GM19023 (cell line): ENCODE data around the gene TEX14.
"Not testable (repeated sequence)": the region's sequence is repeated elsewhere in the genome, so short reads cannot be mapped to it uniquely, and the experiment has no call there.

ENCODE experiments used
- ATAC-seq: cut with Tn5 transposase; IDR thresholded peaks from one replicate; pipeline ENCODE4 v1.9.1; 2021; ENCODE audit warnings: mild to moderate bottlenecking, moderate library complexity; ENCODE audit not compliant: unreplicated experiment

Gene TEX14

DNA sequence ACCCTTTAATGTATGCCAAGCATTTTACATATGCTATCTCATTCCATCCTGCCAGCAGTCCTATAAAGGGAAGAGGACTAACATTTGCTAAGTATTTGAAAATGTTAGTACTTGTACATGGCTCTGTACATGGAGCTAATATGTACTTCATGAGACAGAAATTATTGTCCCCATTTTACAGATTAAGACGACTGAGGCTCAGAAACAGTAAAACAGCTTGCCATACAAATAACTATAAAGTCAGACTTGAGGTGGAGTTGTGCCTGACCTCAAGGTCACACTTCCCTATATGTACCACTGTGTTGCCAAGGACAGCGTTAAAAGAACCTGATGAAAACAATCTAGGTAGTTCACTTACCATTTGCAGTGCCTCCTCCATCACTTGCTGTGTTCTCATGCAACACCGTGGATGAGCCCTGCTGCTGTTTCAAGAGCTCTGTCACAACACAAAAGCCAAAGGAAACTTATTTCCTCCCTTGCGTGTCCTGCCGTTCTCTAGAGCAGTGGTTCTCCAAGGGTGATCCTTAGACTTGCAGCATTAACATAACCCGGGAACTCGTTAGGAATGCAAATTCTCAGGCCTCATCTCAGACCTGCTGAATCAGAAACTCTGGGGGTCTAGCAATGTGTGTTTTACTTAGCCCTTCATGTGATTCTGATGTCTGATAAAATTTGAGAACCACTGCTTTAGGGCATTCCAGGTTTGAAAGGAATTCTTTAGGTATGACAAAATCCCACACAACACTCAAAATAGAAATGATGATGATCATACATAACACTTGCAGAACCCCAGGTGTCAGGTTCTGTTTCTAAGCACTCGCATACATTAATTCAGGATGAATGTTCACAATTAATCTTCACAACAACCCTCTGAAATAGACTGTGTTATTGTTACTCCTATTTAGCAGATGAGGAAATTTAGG lies 126.2 kb downstream of the TEX14 start:
- no peak for ATAC-seq

DNA sequence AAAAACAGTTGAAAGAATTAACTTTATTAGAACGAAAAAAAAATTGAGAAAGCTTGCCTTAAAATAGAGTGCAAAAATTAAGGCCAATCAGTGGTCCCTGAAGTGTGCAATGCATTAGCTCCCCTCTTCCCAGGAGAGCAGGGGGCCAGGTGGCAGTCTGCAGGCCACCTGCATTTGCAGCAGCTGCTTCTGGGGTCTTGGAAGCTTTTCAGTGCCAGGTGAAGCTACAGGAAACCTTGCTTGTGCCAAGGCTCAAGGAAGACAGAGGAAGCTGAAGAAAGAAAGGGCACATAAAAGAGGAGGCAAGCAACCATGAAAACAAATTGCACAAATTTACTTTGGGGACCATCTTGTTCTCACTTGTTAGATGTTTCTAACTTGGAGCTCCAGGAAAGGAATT lies 126.9 kb downstream of the TEX14 start:
- ATAC-seq, result no peak

DNA sequence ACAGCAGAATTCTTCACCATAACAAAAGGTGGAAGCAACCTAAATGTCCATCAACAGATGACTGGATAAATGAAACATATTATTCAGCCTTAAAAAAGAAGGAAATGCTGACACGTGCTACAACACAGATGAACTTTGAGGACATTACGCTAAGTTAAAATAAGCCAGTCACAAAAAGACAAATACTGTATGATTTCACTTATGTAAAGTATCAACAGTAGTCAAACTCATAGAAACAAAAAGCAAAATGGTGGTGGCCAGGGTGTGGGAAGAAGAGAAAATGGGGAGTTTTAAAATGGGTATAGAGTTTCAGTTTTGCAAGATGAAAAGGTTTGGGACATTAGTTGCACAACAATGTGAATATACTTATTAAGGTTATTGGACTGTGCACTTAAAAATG lies 127.6 kb downstream of the TEX14 start:
- ATAC-seq, result no peak

DNA sequence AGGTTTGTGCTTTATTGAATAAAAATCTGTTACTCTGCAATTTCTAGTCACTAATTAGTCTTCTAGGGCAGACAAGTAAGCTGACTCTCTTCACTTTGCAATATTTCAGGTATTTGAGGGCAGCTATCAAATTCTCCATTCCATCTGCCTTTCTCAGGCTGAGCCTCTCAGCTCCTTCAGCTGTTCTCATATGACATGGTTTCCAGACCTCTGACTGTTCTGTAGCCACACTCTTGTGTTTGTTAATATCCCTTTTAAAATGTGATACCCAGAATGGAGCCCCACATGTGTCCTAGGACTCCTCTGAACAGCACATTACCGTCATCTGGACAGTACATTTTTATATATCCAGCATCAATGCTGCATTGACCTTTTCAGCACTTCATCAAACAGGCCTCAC lies 131.3 kb downstream of the TEX14 start:
- ATAC-seq, result no peak

DNA sequence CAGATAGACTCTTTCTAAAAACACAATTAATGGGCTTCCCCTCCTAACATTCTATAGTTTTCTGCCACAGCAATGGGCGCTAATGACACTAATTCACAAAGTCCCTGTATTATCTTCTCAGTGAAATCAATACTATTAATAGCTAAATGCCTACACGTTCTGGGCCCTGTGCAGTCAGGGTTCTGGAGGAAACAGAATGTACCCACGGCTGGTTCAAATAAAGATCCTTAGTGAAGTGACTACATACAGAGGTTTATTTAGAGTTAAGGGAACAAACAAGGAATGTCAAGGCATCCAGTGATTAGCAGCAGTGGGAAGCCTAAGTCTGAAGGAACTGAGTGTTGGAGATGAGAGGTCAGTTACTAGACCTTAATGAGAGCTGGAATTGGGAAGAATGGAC lies 133.9 kb downstream of the TEX14 start:
- ATAC-seq, result no peak

DNA sequence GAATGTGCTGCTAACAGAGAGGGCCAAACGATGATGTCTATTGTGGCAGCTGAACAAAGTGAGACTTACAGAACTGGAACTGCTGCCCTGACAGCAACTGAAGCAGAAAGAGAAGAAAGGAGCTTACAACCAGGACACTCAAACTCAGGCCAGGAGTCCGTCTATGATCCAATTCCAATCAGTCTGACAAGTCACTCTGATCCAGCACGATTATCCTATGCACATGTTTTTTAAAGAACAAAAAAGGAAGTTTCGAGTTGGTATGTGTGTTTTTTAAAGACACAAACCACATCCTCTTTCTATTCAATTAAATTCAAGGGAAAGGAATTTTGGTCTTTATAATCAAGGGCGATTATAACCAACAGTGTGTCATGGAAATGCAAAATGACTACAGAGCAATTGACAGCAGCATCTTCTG lies 135.0 kb downstream of the TEX14 start:
- ATAC-seq, result no peak

DNA sequence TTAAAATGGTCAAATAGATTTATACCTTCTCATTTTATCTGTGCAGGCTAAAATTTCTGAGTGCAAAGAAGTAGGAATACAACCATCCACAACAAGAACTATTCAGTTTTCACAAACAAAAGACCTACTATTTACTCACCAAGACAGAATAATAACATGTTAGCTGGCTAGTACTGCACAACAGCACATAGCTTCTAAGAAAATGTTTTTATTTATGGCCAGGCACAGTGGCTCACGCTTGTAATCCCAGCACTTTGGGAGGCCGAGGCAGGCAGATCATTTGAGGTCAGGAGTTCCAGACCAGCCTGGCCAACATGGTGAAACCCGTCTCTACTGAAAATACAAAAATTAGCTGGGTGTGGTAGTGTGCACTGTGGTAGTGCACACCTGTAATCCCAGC lies 136.7 kb downstream of the TEX14 start:
- not testable (repeated sequence) for ATAC-seq

DNA sequence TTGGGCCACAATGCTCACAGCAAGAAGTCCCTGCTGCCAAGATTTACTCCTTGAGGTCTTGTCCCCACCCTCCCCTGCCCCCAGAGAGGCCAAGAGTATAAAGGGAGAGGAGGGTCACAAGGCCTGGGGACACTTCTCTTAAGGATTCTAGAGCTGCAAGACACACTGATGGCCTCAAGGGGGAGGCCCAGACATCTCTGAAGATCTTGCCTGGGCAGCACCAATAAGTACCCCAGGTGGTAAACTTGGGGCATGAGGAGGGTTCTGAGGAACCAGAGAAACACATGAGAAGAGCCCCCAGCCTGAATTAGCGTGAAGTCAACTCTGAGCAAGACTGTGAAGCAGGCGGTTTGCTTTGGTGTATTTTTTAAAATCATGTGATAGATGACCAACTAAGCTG lies 150.6 kb downstream of the TEX14 start:
- no peak for ATAC-seq

DNA sequence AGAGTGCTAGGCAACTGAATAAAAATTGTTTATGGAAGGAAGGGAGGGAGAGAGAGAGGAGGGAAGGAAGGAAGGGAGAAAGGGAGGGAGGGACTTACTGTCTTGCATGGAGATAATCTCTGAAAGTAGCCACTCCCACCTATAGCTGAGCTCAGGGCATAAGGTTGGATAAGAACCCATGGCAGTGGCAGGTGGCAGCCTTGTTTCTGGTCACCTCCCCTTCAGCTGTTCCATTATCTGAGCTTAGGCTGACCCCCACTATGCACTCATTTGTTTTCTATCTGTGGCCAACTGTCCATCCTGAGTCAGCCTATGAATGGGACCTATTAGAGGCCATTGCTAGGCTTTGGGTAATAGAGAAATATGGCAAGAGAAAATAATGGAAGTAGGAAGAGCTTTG lies 152.1 kb downstream of the TEX14 start:
- no peak for ATAC-seq

DNA sequence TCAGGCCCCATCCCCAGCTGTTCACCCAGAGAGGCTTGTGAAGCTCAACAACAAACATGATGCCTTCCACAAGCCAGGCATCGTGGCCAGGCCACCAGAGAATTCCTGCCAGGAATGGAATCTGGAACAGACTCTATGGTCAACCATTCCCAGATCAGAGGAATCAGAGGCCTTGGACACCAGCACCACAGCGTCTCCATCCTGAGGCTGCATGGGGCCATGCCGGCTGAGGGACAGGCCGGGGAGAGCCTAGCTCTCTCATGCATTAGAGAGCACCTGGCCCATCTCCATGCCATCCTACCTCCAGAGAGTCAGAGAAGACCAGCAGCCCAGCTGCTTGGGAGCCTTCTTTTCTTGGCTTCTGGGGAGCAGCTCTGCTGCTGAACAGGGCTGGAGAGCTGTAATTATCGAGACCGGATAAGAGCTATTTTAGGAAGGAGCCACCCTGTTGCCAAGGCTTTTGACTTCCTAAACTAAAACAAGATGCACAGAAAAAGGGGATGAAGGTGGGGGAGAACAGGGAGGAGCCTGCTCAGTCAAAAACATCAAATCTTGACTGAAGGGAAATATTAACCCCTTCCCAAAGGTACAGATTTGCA lies 152.9 kb downstream of the TEX14 start:
- ATAC-seq, result no peak

DNA sequence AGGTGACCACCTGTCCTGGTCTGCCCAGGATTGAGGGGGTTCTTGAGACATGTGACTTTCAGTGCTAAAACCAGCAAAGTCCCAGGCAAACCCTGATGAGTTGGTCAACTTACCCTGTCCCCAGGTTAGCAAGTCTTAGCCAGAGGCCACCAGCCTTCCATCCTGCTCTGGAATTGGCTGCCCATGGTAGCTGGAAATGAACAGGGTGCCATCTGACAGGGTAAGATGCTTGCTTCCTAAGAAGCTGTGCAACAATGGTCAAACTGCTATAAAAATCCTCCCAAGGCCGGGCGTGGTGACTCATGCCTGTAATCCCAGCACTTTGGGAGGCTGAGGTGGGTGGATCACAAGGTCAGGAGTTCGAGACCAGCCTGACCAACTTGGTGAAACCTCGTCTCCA lies 154.6 kb downstream of the TEX14 start:
- no peak for ATAC-seq

DNA sequence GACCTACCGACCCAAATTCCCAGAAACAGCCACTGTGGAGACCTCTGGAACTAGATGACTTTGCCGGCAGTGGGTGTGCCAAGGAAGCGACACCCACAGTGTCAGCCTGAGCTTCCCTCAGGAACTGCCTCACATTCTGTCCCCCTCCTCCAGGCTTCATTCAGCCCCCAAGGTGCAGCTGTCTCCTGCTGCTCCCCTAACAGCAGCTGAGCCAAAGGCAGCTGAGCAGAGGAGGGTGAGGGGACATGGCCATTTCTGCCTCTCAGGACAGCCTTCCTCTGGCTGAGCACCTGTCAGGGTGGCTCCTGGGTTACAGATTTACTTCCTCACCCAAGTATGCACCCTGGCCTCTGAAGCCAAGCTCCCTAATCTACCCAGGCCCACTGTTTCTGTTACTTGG lies 155.3 kb downstream of the TEX14 start:
- no peak for ATAC-seq

DNA sequence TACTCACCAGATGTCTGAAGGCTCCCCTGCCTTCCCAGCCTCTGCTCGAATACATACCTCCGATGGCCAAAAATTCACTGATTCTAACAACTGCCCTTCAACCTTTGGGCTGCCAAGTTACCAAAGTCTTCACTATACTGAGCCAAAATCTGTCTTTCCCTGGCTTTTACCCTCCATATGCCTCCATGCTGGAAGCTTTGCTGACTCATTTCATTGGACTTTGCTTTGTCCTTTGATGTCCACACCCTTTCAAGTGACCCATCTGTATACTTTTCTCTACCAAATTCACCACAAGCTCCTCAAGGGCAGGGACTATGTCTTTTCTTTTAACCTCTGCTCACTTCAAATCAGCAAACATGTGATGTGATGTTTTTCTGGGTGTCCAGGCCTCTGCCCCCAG lies 156.4 kb downstream of the TEX14 start:
- ATAC-seq, result no peak

DNA sequence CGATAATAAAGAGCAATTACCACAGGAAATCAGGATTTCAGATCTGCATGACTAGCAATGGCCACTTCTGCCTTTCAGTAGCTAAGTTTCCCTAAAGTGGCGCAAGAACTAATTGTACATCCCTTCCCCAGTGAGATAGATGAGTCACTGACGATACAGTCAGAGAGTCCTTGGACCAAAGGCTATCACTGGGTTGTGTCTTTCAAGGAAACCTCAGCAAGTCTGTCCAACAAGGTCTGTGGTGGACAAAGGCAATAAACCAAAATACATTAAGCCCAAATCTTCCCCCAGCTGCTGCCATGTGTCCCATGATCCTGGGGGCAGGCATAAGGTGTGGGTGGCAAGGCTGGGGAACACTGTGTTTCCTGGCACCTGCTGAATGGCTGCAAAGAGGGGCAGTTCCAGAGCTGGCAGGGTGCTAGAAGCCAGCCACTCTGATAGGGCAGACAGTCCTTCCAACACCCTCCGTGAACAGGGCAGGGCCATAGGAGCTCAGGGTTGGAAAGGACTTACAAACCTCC lies 156.9 kb downstream of the TEX14 start:
- ATAC-seq, result no peak

DNA sequence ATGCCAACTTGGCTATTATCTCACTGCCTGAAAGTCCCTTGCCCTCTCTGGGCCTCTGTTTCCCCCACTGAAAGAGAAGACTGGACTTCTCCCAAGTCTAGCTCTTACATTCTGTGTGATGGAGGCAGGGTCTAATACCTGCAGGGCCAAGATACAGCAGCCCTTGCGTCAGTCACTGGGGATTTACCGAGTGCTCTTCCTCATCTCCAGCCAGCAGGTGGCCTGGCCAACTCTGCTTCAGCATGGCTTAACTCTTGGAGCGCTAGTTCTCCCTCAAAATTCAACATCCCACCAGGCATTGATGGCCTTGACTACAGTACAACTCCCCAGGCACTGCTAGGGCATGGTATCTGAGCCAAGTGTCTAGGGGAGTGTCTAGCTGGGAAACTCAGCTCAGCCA lies 157.5 kb downstream of the TEX14 start:
- no peak for ATAC-seq

DNA sequence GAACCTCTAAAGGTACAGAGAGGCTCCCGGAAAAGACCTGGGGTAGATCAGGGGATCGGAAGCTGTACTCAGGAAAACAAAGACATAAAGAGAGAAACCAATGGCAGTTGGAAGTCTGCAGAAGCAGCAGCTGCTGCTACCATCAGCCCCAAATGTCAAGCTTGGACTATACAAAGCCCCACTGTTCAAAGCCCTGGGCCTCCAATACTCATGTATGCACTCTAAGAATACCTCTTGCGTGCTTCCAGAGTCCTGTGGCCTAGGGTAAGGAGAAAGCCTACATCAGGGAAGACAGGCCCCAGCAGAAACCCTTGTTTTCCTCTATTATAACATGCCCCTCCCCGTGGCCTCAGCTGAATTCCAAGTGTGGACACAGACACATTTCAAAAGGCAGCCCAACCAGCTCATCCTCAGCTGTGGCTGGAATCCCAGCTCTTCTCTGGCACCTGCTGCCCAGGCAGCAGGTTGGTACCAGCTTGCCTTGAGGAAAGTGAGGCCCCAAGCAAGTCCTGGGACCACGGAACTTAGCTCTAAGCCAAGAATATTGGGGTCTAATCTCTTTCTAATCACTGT lies 158.1 kb downstream of the TEX14 start:
- ATAC-seq, result no peak

DNA sequence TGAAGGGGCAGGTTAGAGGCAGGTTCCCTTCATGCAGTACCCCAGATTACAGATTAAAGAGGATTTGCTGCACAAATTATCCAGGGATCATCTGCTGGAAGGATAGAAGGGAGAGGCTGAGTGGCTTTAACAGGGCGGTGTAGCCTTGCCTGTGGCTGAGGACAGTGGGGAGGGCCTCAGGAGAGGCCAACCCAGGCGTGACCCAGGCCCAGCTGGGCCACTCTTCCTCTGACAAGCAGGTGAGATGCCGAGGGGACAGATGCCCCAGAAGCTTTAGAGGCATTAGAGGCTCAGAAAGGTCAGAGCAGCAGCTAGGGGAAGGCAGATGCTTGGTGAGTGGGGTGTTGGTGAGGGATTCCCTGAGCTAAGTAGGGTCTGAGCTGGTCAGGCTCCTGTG lies 159.3 kb downstream of the TEX14 start:
- ATAC-seq, result no peak

DNA sequence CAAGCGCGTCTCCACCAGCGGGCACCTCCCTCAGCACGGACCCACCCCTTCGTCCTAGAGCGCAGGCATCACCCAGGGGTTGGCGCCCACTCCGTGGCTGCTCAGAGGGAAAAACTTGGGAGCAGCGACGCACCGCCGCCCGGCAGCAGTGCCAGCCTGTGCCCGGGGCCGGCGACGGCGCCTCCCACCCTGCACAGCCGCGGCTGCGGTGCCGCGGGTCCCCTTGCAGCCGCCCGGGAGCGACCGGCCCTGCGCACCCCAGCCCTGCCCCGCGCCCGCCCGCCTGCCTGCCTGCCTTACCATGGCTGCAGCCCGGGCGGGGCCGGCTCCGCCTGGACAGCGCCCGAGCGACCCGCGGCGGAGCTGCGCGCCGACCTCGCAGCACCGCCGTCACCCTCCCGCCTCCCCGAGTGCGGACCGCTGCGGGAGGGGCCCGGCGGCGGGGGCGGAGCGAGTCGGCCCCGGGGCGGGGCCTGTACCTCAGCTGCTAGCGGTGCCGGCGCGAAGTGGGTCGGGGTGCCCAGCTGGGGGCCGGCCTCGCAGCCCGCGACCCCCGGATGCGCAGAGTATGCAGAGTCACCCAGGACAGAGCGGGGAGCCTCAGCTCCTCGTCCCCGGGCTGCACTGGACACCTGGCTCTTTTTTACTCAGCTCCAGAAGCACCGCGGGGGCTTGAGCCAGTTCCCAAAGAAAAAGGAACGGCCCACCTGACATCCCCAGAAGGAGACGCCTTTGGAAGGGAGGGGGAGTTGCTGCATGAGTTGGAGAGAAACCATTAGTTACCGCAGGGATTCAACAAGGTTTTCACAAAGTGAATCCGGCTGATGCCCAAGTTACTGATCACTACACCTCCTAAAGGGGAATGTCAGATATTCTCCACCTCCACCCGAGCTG lies 159.9 kb downstream of the TEX14 start:
- ATAC-seq, result peak; percentile 59

DNA sequence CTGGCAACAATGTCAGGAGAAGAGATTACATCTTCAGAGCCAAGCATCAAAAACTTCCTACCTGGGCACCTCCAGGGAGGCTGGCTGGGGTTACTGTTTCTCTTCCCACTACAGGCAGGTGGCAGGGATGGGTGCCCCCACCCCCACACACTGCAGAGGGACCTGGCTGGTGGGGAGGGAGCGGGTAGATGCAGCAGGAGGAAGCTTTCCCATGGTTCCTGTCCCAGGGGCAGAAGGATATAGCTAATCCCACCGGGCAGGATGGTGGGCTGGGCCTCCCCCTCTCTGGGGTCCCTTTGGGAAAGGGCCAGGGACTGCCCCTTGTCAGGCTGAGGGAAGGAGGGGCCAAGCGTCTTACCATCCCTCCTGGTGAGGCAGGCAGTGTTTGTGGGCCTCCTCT lies 160.7 kb downstream of the TEX14 start:
- no peak for ATAC-seq

DNA sequence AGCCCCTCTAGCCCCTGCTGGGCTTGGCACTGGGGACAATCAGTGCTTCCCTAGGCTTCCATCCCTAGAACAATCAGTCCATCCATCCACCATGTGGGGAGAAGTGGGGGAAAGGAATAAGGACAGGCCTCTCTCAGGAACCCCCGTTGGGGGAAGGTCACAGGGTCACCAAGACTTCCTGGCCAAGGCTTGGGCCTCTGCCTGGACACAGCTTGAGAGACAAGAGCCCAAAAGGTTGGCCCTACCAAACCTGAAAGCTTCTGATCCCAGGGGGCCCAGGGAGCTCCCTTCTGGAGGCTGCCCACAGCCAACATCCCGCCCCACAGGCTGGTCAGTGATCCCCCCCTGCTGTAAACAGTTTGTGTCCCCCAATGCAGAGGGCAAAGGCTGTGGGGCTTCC lies 161.2 kb downstream of the TEX14 start:
- no peak for ATAC-seq

DNA sequence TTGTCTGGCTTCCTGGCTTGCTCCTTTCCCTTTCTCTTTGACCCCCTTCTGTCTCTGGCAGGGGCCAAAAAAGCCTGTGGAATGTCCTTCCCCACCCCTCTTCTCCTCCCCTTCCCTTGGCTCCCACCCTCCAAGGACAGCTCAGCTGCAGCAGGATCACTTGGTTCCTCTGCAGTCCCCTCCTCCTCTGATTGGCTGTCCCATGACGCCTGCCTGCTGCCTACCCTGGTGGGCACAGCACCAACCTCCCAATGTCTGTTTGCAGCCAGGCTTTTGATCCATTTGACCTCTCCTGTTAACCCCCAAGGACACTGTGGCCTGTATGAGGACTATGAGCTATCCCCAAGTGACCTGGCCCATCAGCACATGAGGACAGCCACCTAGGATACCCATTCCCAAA lies 162.6 kb downstream of the TEX14 start:
- no peak for ATAC-seq
